Stomach (tissue), 9 donors: ENCODE results near the gene B4GALNT3. TPM values are rescaled to one million over a fixed set of nuclear protein-coding genes. Genes with fewer than 3 reads are reported as not detected.

Source experiments
- DNase-seq, 2 donors: peaks; one replicate each; pipeline versions ENCODE4 v3.0.0 to v3.0.0-alpha.2; 2013 to 2019
- H3K27ac ChIP-seq, 5 donors: fragments of 200-600 bp in 4 of 5; sonication (generic) in 4 of 5; one replicate each; pipeline ENCODE4 v1.5.1; 2013 to 2019; ENCODE audit warnings: mild to moderate bottlenecking in 1 of 5, moderate library complexity in 1 of 5
- H3K27me3 ChIP-seq, 3 donors: fragments of 200-600 bp; sonication (generic); one replicate each; pipeline ENCODE4 v1.5.1; 2017 to 2019; ENCODE audit warnings: mixed run types in 1 of 3
- H3K36me3 ChIP-seq, 4 donors: fragments of 200-600 bp; sonication (generic); 1 replicate in 3 of 4; 2 replicates in 1 of 4; pipeline ENCODE4 v1.5.1; 2016 to 2019
- H3K4me1 ChIP-seq, 4 donors: fragments of 200-600 bp; sonication (generic); one replicate each; pipeline ENCODE4 v1.5.1; 2016 to 2019
- H3K4me3 ChIP-seq, 4 donors: fragments of 200-600 bp; sonication (generic) in 3 of 4; one replicate each; pipeline ENCODE4 v1.5.1; 2016 to 2019; ENCODE audit warnings: mild to moderate bottlenecking in 1 of 4
- H3K9me3 ChIP-seq, 4 donors: fragments of 200-600 bp; sonication (generic); one replicate each; pipeline ENCODE4 v1.5.1; 2016 to 2019
- EP300 ChIP-seq: sonication (generic); formaldehyde crosslinking; IDR thresholded peaks from one replicate; pipeline ENCODE4 v1.6.1; 2017; ENCODE audit warnings: antibody characterized with exemption
- POLR2A ChIP-seq, 4 donors: fragments of 450-650 bp; IDR thresholded peaks; one replicate each; pipeline ENCODE4 v1.6.1; 2016; ENCODE audit warnings: antibody characterized with exemption in 4 of 4, control low read depth in 2 of 4, mild to moderate bottlenecking in 1 of 4, moderate library complexity in 1 of 4
- POLR2AphosphoS5 ChIP-seq, 3 donors: sonication (generic); formaldehyde crosslinking; IDR thresholded peaks; one replicate each; pipeline ENCODE4 v1.6.1; 2016; ENCODE audit warnings: antibody characterized with exemption in 3 of 3
- WGBS, 5 donors: extraction: QIAGEN DNeasy Blood & Tissue Kit in 3 of 5; methylation state at CpG; one replicate each; pipeline versions ENCODE4 v1.1.5 to v1.1.7; 2013 to 2018; 5-methylcytosine and 5-hydroxymethylcytosine counted together
- intact Hi-C: fragments of 100-400 bp; cut with DNase I; formaldehyde crosslinking; loops from one replicate; pipeline ENCODE4 v1.15.1; 2023; ENCODE audit warnings: low total_unique reads
- polyA plus RNA-seq, 3 donors: library from polyadenylated mRNA; stranded (reverse); fragments of 200-250 nt; gene quantifications; one replicate each; pipeline ENCODE4 v1.2.3, GENCODE V29; 2013
- small RNA-seq, 4 donors: library from RNA; depleted of rRNA; stranded (forward); fragments of <200 nt; gene quantifications; one replicate each; pipeline ENCODE3, GENCODE V24; 2016
- total RNA-seq, 5 donors: library from RNA; depleted of rRNA; stranded (reverse); fragments of >200 nt; gene quantifications; one replicate each; pipeline versions ENCODE4 v1.1.0 to v1.2.3, GENCODE V29; 2014 to 2016
- TF ChIP-seq, protein P1 (sequence below), 7 experiments: fragments of 450-650 bp in 4 of 7; fragments of 200-600 bp in 3 of 7; sonication (generic) in 3 of 7; IDR thresholded peaks; one replicate each; pipeline ENCODE4 v1.5.1; 2016 to 2019; ENCODE audit warnings: antibody characterized with exemption in 7 of 7, control low read depth in 2 of 7, mild to moderate bottlenecking in 1 of 7
- donor health status: healthy with polysubstance abuse.
- donor health status: Bipolar disorder and iron deficiency.
- donor health status: healthy.

Gene B4GALNT3
- total and polyA plus RNA-seq, 8 donors, result 20.8 to 332 (median 71.0) TPM

DNA sequence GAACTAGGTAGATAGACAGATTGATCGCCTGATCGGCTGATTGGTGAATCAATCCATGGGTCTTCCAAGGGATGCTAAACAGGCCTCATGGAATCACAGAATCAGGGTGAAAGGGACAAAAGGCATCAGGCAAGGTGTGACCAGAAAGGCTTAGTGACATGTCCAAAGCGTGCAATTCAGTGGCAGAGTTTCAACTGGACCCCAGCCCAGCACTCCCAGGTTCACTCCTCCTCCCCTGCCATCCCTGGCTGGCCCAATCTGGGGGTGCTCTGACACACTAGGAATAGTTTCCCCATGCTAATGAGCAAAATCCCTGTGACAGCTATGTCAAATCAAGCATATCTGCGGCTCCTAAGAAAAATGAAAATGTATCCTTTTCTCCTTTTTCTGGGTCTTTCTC, 153.1 kb downstream of the B4GALNT3 start:
- Histone ChIP-seq H3K27me3 (no peaks in the 10 kb centered on the region), H3K4me1 (peaks cover 0 to 27% (median 8%) of the 10 kb centered on the region in 4 donors), H3K9me3 (no peaks in the 10 kb centered on the region), H3K4me3 (no peak overlapping the region), H3K27ac (no peak overlapping the region), H3K36me3 (no peaks in the 10 kb centered on the region)
- no peak for DNase-seq
- intact Hi-C loops, result no loop called here
- TF ChIP-seq, protein P1, sequence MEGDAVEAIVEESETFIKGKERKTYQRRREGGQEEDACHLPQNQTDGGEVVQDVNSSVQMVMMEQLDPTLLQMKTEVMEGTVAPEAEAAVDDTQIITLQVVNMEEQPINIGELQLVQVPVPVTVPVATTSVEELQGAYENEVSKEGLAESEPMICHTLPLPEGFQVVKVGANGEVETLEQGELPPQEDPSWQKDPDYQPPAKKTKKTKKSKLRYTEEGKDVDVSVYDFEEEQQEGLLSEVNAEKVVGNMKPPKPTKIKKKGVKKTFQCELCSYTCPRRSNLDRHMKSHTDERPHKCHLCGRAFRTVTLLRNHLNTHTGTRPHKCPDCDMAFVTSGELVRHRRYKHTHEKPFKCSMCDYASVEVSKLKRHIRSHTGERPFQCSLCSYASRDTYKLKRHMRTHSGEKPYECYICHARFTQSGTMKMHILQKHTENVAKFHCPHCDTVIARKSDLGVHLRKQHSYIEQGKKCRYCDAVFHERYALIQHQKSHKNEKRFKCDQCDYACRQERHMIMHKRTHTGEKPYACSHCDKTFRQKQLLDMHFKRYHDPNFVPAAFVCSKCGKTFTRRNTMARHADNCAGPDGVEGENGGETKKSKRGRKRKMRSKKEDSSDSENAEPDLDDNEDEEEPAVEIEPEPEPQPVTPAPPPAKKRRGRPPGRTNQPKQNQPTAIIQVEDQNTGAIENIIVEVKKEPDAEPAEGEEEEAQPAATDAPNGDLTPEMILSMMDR (IDR thresholded peaks at IDR 0.05), result no peak
- TF ChIP-seq POLR2A (IDR thresholded peaks at IDR 0.05) (no peak), EP300 (no peak), POLR2AphosphoS5 (IDR thresholded peaks at IDR 0.05) (no peak)
- WGBS, 5 donors, result 81 to 95% (median 91%) methylated on average over 4 of the region's 4 CpGs

Small RNA genes within 50 kb of the gene (small RNA-seq; reads per million reads assigned to genes)
- 0 reads per million in 4 donors for gene RNU7-103P

Other genes starting within 250 kb of the B4GALNT3 start
- 1 to 10 TPM in 1 of 5 donors, not detected in 4; 1.7 TPM for gene SLC6A12, start 245.8 kb upstream of the B4GALNT3 start, total RNA-seq
- gene SLC6A12, start 245.8 kb upstream of the B4GALNT3 start, polyA plus RNA-seq, result under 1 TPM in 2 of 3 donors, not detected in 1; 0.05 to 0.19 TPM
- gene SLC6A13, start 197.1 kb upstream of the B4GALNT3 start, total RNA-seq, result not detected
- gene SLC6A13, start 197.1 kb upstream of the B4GALNT3 start, polyA plus RNA-seq, result not detected
- 100 to 1,000 TPM in 2 of 5 donors, 10 to 100 TPM in 3; 38.1 to 178 (median 98.4) TPM for gene KDM5A, start 70.6 kb upstream of the B4GALNT3 start, total RNA-seq
- 1 to 10 TPM; 3.2 to 4.3 (median 3.9) TPM for gene KDM5A, start 70.6 kb upstream of the B4GALNT3 start, polyA plus RNA-seq
- 1 to 10 TPM in 4 of 5 donors, under 1 TPM in 1; 0.58 to 7.3 (median 3.0) TPM for gene CCDC77, start 58.3 kb upstream of the B4GALNT3 start, total RNA-seq
- 1 to 10 TPM; 3.5 to 5.6 (median 5.2) TPM for gene CCDC77, start 58.3 kb upstream of the B4GALNT3 start, polyA plus RNA-seq
- gene NINJ2, start 203.5 kb downstream of the B4GALNT3 start, total RNA-seq, result 10 to 100 TPM in 1 of 5 donors, 1 to 10 TPM in 1, not detected in 3; 2.2 to 26.2 TPM
- 1 to 10 TPM; 2.0 to 5.2 (median 5.0) TPM for gene NINJ2, start 203.5 kb downstream of the B4GALNT3 start, polyA plus RNA-seq